GM12864 (cell line): Measurements from ENCODE around the gene CCDC159.

Source experiments
- DNase-seq: peaks from one replicate; pipeline ENCODE4 v3.0.0-alpha.2; 2011; ENCODE audit warnings: low read depth
- H3K4me3 ChIP-seq: 2 replicates; pipeline ENCODE4 v1.5.1; 2011; ENCODE audit warnings: mild to moderate bottlenecking, low read depth, low read length, control low read depth
- TF ChIP-seq, protein P1 (sequence below): IDR thresholded peaks from 2 replicates; pipeline ENCODE4 v1.5.1; 2011; ENCODE audit warnings: low read depth, mild to moderate bottlenecking, moderate library complexity, low read length, control low read depth, inconsistent platforms; ENCODE audit errors: missing control alignments

Gene CCDC159

DNA sequence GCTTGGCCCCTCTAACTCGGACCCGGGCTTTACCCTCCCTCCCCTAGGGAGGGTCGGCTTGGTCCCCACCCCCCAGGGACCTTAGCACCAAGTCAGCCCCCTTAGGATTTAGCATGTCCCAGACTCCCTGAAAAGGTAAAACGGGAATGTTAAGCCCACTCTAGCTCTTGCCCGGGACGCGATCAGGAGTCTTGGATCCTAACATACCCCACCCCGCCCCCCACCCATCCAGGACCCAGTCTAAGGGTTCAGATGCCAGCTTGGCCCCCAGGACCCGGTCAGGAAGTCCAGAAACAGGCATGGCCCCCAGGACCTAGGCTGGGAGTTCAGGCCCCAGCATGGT, 37.4 kb downstream of the CCDC159 start:
- TF ChIP-seq, protein P1, sequence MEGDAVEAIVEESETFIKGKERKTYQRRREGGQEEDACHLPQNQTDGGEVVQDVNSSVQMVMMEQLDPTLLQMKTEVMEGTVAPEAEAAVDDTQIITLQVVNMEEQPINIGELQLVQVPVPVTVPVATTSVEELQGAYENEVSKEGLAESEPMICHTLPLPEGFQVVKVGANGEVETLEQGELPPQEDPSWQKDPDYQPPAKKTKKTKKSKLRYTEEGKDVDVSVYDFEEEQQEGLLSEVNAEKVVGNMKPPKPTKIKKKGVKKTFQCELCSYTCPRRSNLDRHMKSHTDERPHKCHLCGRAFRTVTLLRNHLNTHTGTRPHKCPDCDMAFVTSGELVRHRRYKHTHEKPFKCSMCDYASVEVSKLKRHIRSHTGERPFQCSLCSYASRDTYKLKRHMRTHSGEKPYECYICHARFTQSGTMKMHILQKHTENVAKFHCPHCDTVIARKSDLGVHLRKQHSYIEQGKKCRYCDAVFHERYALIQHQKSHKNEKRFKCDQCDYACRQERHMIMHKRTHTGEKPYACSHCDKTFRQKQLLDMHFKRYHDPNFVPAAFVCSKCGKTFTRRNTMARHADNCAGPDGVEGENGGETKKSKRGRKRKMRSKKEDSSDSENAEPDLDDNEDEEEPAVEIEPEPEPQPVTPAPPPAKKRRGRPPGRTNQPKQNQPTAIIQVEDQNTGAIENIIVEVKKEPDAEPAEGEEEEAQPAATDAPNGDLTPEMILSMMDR = no peak
- no peak for DNase-seq
- no peak overlapping the region for H3K4me3 ChIP-seq

- no peak for DNase-seq
- no peak overlapping the region for H3K4me3 ChIP-seq
- TF ChIP-seq, protein P1 = no peak
Observed at GRCh38 chr19:11384778-11385129, 38.4 kb downstream of the CCDC159 start.

DNA sequence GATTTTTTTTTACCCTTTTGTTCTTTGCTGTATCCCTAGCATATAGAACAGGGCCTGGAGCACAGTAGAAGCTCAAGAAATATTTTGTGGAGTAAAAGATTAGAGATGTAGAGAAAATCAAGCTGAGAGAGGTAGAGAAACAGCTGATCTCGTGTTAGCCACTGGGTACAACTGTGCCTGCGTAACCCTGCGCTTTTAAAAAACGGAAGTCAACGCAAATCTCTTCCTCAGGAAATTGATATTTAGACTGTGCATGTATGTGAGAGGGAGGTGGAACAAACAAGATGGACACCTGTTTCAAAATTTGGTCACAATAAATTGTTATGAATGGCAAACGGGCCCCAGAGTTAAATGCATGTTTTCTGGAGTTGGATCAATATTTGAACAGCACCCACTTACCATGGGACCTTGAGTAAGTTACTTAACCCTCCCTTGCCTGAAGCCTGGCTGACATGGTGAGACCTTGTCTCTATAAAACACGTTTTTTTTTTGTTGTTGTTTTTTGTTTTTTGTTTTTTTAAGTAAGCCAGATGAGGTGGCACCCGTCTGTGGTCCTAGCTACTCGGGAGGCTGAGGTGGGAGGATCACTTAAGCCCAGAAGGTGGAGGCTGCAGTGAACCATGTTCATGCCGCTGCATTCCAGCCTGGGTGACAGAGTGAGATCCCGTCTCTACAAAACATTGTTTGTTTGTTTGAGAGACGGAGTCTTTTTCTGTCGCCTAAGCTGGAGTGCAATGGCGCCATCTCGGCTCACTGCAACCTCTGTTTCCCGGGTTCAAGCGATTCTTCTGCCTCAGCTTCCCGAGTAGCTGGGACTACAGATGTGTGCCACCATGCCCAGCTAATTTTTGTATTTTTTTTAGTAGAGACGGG, 41.1 kb downstream of the CCDC159 start:
- no peak overlapping the region for H3K4me3 ChIP-seq
- TF ChIP-seq, protein P1 = no peak
- no peak for DNase-seq

GRCh38 chr19:11390359-11390758, 44.0 kb downstream of the CCDC159 start:
- TF ChIP-seq, protein P1 = no peak
- no peak for DNase-seq
- no peak overlapping the region for H3K4me3 ChIP-seq

DNA sequence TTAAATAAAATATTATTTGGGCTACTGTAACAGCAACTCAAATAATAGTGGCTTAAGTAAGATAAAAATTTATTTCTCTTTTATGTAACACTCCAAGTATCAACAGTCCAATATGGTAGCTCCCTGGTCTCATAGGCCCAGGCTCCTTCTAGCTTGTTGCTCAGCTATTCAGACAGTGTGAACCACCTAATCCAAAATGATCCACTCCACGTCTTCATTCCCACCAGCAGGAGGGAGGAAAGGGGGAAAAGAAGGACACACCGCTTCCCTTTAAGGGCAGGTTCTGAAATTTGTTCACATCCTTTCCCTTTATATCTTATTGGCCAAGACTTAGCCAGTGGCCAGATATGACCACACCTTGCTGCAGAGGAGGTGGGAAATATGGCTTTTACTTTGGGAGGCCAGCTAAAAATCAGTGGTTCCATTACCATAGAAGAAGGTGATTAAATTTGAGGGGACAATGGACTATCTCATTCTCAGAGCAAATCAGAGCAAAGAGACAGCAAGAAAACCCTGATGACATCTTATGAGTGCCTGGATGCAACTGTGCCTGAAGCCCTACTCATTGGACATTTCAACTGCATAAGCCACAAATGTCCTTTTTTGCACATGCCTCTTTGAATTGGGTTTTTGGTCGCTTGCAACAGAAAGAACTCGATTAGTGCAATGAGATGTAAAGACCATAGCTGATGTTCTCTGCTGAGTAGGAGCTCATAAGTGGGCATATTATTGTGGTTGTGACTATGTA, 44.8 kb downstream of the CCDC159 start:
- TF ChIP-seq, protein P1 = no peak

GRCh38 chr19:11397089-11397610, 50.8 kb downstream of the CCDC159 start:
- DNase-seq = no peak
- TF ChIP-seq, protein P1 = no peak
- no peak overlapping the region for H3K4me3 ChIP-seq

More for the DNA sequence above, 44.8 kb downstream of the CCDC159 start:
- DNase-seq = no peak
- H3K4me3 ChIP-seq = no peak overlapping the region
